ENCODE results near the gene METTL27. TPM values are rescaled to one million over a fixed set of nuclear protein-coding genes. Genes with fewer than 3 reads are reported as not detected.

METTL27 gene
- total and polyA plus RNA-seq, 9 of the 15 experiments (the other 6 are each of a cell fraction or from before 2014, with no cell fraction given), result 0.08 to 0.82 (median 0.33) TPM; not detected in 4

GRCh38 chr7:73827567-73828106 is 14.7 kb downstream of the METTL27 start:
- POLR2A ChIA-PET, result no interaction called here
- peaks cover 23 to 46% of the 10 kb centered on the region in 2 experiments for H3K4me1 ChIP-seq (replicated peaks in 1 of 2; ENCODE audit: control insufficient read depth in 2 of 2, insufficient read depth in 2 of 2, low read length in 2 of 2)
- intact Hi-C loops (cut with micrococcal nuclease) (loop anchor here (2.0 kb wide), 1 partner anchor 27 kb away; no protein-coding TSS in a partner anchor), in situ Hi-C loops (cut with MboI) (no loop called here)
- no peaks in the 10 kb centered on the region for H4K20me1 ChIP-seq (replicated peaks; ENCODE audit: control insufficient read depth, insufficient read depth, low read length)
- H3K79me2 ChIP-seq (ENCODE audit: control insufficient read depth, insufficient read depth, low read length), result no peaks in the 10 kb centered on the region
- CTCF ChIA-PET (ENCODE audit: low intra/inter-chr PET ratio), result interaction anchor here (1.9 kb wide), 1 partner anchor 28 kb away, joined by 8 read pairs; no protein-coding TSS in a partner anchor
- H3K9me3 ChIP-seq (replicated peaks; ENCODE audit: control insufficient read depth, insufficient read depth, low read depth, low read length), result no peaks in the 10 kb centered on the region
- ATAC-seq, result peak; percentile 20
- H3K9ac ChIP-seq (ENCODE audit: insufficient read depth in 1 of 2, low read depth in 2 of 2, low read length in 2 of 2), result peak overlapping the region in 1 of 2 experiments; percentile 78; a peak in 1 of 4 replicates
- no peaks in the 10 kb centered on the region for H3K36me3 ChIP-seq (ENCODE audit: control insufficient read depth, insufficient read depth, low read length)
- FAIRE-seq, result no peak
- peak overlapping the region; percentile 36; the same call in 1 of the 2 replicates for H2AFZ ChIP-seq (ENCODE audit: low read depth, low read length)
- 0 out of 4 replicates have a peak, but pooled peaks of 1 of the 2 experiments have one; percentile 10 for TF ChIP-seq RCOR1 (IDR thresholded peaks at IDR 0.05; ENCODE audit: borderline replicate concordance in 1 of 2, low read depth in 2 of 2, low read length in 2 of 2)
- no peak for TF ChIP-seq TBL1XR1 (IDR thresholded peaks at IDR 0.05; ENCODE audit: low read length in 2 of 2)
- TF ChIP-seq ZNF395 (CRISPR knock-in tag; IDR thresholded peaks at IDR 0.05), result 0 out of 2 replicates have a peak, but pooled peaks have one; percentile 14
- no peak for TF ChIP-seq NUFIP1 (IDR thresholded peaks at IDR 0.05; ENCODE audit: partially characterized antibody)
- TF ChIP-seq GABPA (tag; conservative IDR thresholded peaks at IDR 0.05; ENCODE audit: low read depth), result peak; percentile 48; the same call in 1 of the 2 replicates
- TF ChIP-seq POU5F1 (IDR thresholded peaks at IDR 0.05; ENCODE audit: borderline replicate concordance, low read depth, low read length, partially characterized antibody), result no peak
- TF ChIP-seq FOXJ2 (tag; IDR thresholded peaks at IDR 0.05), result no peak
- no peaks in the 10 kb centered on the region for H3K9me1 ChIP-seq (ENCODE audit: control insufficient read depth, insufficient read depth, low read length)
- no peak overlapping the region for H3K4me3 ChIP-seq
- no peak overlapping the region for H3K27ac ChIP-seq (ENCODE audit: extremely low read depth, low read depth, low read length)
- peak in 3 of 4 experiments; percentile 45 to 67 (median 63) for DNase-seq (ENCODE audit: extremely low read depth in 1 of 4, low spot score in 3 of 4)
- WGBS (ENCODE audit: insufficient coverage, low coverage, missing lambda C conversion rate), result 34% methylated on average over 10 of the region's 11 CpGs
- no TSS peak for BruUV-seq (replicated peaks)
- H3K4me2 ChIP-seq (ENCODE audit: insufficient read depth, low read length), result no peak overlapping the region
- H3K27me3 ChIP-seq (ENCODE audit: control insufficient read depth in 2 of 2, insufficient read depth in 2 of 2, low read length in 2 of 2), result no peaks in the 10 kb centered on the region
